ENCODE measurements around the gene CCDC88C. TPM values are rescaled to one million over a fixed set of nuclear protein-coding genes. Genes with fewer than 3 reads are reported as not detected.

Gene CCDC88C
- total RNA-seq, 1 experiment from 2014 or later: 33.2 TPM

DNA sequence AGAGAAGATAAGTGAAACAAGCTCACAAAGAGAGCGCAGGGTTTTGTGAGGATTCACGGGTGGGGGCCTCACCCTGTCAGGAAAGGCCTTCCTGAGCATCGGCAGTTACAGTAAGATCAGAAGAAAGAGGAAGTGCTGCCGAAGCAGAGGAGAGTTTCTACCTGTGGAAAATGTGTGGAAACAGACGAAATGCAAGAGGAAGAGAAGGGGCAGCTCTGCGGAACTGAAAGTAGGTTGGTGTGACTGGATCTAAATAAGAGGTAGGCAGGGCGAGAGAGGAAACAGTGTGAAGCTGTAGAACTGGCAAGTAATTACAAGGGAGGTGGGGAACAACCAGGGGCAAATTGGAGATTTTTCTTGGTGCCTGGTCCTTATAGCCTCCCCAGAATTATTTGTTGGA lies 175.8 kb downstream of the CCDC88C start:
- no peak overlapping the region for H3K27ac Mint-ChIP-seq (ENCODE audit: unreplicated experiment)
- BruUV-seq (replicated peaks): no TSS peak
- no peak overlapping the region for H3K4me3 Mint-ChIP-seq (ENCODE audit: low read depth, unreplicated experiment)
- H3K4me1 Mint-ChIP-seq (ENCODE audit: low read depth, unreplicated experiment): no peaks in the 10 kb centered on the region
- H3K9me3 Mint-ChIP-seq (ENCODE audit: low read depth, unreplicated experiment): no peaks in the 10 kb centered on the region
- H3K27me3 Mint-ChIP-seq (ENCODE audit: unreplicated experiment): peaks cover 55% of the 10 kb centered on the region
- no peak for DNase-seq
- no peaks in the 10 kb centered on the region for H3K36me3 Mint-ChIP-seq (ENCODE audit: insufficient read depth, unreplicated experiment)
- intact Hi-C loops (cut with micrococcal nuclease; ENCODE audit: unreplicated experiment): no loop called here
- no peak for TF ChIP-seq CTCF (IDR thresholded peaks at IDR 0.05; ENCODE audit: unreplicated experiment)
- CTCF ChIA-PET: no interaction called here

DNA sequence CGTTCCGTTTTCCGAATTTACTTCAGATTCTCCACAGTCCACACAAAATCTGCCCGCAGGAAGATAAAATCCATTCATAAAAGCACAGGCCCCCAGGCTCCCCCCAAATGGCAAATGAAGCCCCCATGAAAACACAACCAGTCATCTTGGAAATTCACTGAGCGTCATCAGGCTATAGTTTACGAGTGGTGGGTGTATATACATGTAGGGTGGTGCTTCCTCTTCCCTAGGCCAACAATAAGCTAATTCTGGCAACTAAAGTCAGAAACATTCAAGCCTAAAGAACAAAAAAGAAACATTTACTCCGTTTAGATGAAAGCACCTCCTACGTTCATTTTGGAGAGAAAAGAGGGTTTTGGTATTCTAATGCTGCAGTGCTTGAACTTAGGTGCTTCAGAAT lies 179.0 kb downstream of the CCDC88C start:
- peaks cover 44% of the 10 kb centered on the region for H3K27me3 Mint-ChIP-seq (ENCODE audit: unreplicated experiment)
- intact Hi-C loops (cut with micrococcal nuclease; ENCODE audit: unreplicated experiment): no loop called here
- H3K4me1 Mint-ChIP-seq (ENCODE audit: low read depth, unreplicated experiment): no peaks in the 10 kb centered on the region
- CTCF ChIA-PET: no interaction called here
- no peak for DNase-seq
- peaks cover 2% of the 10 kb centered on the region for H3K9me3 Mint-ChIP-seq (ENCODE audit: low read depth, unreplicated experiment)
- H3K36me3 Mint-ChIP-seq (ENCODE audit: insufficient read depth, unreplicated experiment): peaks cover 4% of the 10 kb centered on the region
- no peak overlapping the region for H3K4me3 Mint-ChIP-seq (ENCODE audit: low read depth, unreplicated experiment)
- TF ChIP-seq CTCF (IDR thresholded peaks at IDR 0.05; ENCODE audit: unreplicated experiment): no peak
- H3K27ac Mint-ChIP-seq (ENCODE audit: unreplicated experiment): no peak overlapping the region
- no TSS peak for BruUV-seq (replicated peaks)

GRCh38 chr14:91238085-91238484 lies 179.5 kb downstream of the CCDC88C start:
- H3K27ac Mint-ChIP-seq (ENCODE audit: unreplicated experiment): no peak overlapping the region
- no TSS peak for BruUV-seq (replicated peaks)

DNA sequence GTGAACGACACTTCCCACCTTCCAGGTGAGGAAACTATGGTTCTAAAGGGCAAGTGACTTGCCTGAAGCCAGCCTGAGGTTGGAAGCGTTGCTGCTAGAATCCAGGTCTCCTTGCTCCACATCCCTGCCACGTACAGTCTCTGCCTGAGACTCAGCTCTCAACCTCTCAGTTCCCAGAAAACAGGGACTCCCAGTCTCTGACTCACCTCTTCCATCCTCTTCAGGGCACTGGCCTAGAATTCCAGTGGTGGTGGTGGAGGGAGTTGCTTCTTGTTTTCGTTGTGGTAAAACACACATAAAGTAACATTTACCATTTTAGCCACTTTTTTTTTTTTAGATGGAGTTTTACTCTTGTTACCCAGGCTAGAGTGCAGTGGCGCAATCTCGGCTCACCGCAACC lies 180.4 kb downstream of the CCDC88C start:
- Mint-ChIP-seq H3K27ac (ENCODE audit: unreplicated experiment) (no peak overlapping the region), H3K36me3 (ENCODE audit: insufficient read depth, unreplicated experiment) (peaks cover 4% of the 10 kb centered on the region), H3K4me1 (ENCODE audit: low read depth, unreplicated experiment) (no peaks in the 10 kb centered on the region), H3K27me3 (ENCODE audit: unreplicated experiment) (peaks cover 35% of the 10 kb centered on the region), H3K4me3 (ENCODE audit: low read depth, unreplicated experiment) (no peak overlapping the region), H3K9me3 (ENCODE audit: low read depth, unreplicated experiment) (peaks cover 2% of the 10 kb centered on the region)
- BruUV-seq (replicated peaks): no TSS peak
- TF ChIP-seq CTCF (IDR thresholded peaks at IDR 0.05; ENCODE audit: unreplicated experiment): no peak
- DNase-seq: no peak
- intact Hi-C loops (cut with micrococcal nuclease; ENCODE audit: unreplicated experiment): no loop called here
- CTCF ChIA-PET: interaction anchor here (1.8 kb wide), 1 partner anchor 13 kb away, joined by 5 read pairs; no protein-coding TSS in a partner anchor

More at GRCh38 chr14:91238085-91238484, 179.5 kb downstream of the CCDC88C start:
- CTCF ChIA-PET: no interaction called here
- no peak for DNase-seq
- peaks cover 42% of the 10 kb centered on the region for H3K27me3 Mint-ChIP-seq (ENCODE audit: unreplicated experiment)
- H3K4me1 Mint-ChIP-seq (ENCODE audit: low read depth, unreplicated experiment): no peaks in the 10 kb centered on the region
- H3K36me3 Mint-ChIP-seq (ENCODE audit: insufficient read depth, unreplicated experiment): peaks cover 4% of the 10 kb centered on the region
- H3K9me3 Mint-ChIP-seq (ENCODE audit: low read depth, unreplicated experiment): peaks cover 2% of the 10 kb centered on the region
- no peak overlapping the region for H3K4me3 Mint-ChIP-seq (ENCODE audit: low read depth, unreplicated experiment)
- intact Hi-C loops (cut with micrococcal nuclease; ENCODE audit: unreplicated experiment): no loop called here
- no peak for TF ChIP-seq CTCF (IDR thresholded peaks at IDR 0.05; ENCODE audit: unreplicated experiment)

Data from Calu3 (cell line).